Measurements from ENCODE around the gene KLK1. TPM values are rescaled to one million over a fixed set of nuclear protein-coding genes. Genes with fewer than 3 reads are reported as not detected.
A peak's percentile ranks its signal among the peaks of the same experiment; 100 is the strongest.

KLK1 gene
- total RNA-seq, 1 experiment from 2014 or later: 0.31 TPM

DNA sequence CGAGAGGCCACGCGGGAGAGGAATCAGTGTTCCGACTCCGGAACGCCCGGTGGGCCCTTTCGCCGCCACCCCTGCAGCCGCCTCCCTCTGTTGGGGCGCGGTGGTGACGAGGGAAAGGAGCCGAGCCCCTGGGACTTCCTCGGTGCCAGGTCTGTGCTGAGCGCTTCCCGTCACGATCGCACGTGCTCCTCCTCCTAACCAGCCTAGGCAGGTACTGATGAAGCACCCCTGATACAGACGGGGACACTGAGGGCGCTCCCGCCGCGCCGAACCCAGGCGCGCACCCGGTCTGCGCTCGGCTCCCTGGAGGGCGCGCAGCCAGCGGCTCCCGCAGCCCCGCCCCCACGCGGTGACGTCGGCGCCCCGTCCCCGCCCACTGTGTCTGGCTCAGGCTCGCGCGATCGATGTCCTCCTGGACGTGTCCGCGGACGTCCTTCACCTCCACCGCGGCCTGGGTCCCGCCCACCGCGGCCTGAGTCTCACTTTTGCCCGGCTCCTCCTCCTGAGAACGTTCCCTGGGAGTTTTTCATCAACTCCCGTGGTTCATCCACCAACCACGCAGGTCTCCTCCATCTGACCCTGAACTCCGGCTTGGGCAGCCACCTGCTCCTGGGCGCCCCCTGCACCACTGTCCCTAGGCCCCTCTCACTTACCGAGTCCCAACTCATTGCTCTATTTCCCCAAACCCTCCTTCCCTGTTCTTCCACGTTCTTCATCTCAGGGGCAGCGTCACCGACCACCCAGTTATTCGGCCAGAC is 12.4 kb upstream of the KLK1 start:
- peak overlapping the region; percentile 51 to 63 for H3K4me3 ChIP-seq (ENCODE audit: low read depth in 2 of 2, low read length in 2 of 2)
- no peak overlapping the region for H3K27ac ChIP-seq (ENCODE audit: low read length)
- H3K27me3 ChIP-seq (ENCODE audit: control insufficient read depth, insufficient read depth, low read length): no peaks in the 10 kb centered on the region
- intact Hi-C loops (cut with micrococcal nuclease; ENCODE audit: unreplicated experiment): no loop called here
- POLR2A ChIA-PET: no interaction called here
- DNase-seq (ENCODE audit: low read depth, low spot score) (no peak), ATAC-seq (peak; percentile 97)
- no peaks in the 10 kb centered on the region for H3K36me3 ChIP-seq (ENCODE audit: control insufficient read depth, insufficient read depth, low read length)
- BruUV-seq (replicated peaks): no TSS peak
- H3K9me3 ChIP-seq (ENCODE audit: control insufficient read depth, insufficient read depth, low read depth, low read length): no peaks in the 10 kb centered on the region
- no peak for TF ChIP-seq SIN3A (IDR thresholded peaks at IDR 0.05; ENCODE audit: borderline replicate concordance, insufficient read depth, low read depth, low read length)
- TF ChIP-seq, protein P1, sequence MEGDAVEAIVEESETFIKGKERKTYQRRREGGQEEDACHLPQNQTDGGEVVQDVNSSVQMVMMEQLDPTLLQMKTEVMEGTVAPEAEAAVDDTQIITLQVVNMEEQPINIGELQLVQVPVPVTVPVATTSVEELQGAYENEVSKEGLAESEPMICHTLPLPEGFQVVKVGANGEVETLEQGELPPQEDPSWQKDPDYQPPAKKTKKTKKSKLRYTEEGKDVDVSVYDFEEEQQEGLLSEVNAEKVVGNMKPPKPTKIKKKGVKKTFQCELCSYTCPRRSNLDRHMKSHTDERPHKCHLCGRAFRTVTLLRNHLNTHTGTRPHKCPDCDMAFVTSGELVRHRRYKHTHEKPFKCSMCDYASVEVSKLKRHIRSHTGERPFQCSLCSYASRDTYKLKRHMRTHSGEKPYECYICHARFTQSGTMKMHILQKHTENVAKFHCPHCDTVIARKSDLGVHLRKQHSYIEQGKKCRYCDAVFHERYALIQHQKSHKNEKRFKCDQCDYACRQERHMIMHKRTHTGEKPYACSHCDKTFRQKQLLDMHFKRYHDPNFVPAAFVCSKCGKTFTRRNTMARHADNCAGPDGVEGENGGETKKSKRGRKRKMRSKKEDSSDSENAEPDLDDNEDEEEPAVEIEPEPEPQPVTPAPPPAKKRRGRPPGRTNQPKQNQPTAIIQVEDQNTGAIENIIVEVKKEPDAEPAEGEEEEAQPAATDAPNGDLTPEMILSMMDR (IDR thresholded peaks at IDR 0.05): no peak; the same call in 1 of the 2 replicates
- TF ChIP-seq TCF7L2 (IDR thresholded peaks at IDR 0.05; ENCODE audit: low read depth, low read length): no peak
- TF ChIP-seq, protein P2, sequence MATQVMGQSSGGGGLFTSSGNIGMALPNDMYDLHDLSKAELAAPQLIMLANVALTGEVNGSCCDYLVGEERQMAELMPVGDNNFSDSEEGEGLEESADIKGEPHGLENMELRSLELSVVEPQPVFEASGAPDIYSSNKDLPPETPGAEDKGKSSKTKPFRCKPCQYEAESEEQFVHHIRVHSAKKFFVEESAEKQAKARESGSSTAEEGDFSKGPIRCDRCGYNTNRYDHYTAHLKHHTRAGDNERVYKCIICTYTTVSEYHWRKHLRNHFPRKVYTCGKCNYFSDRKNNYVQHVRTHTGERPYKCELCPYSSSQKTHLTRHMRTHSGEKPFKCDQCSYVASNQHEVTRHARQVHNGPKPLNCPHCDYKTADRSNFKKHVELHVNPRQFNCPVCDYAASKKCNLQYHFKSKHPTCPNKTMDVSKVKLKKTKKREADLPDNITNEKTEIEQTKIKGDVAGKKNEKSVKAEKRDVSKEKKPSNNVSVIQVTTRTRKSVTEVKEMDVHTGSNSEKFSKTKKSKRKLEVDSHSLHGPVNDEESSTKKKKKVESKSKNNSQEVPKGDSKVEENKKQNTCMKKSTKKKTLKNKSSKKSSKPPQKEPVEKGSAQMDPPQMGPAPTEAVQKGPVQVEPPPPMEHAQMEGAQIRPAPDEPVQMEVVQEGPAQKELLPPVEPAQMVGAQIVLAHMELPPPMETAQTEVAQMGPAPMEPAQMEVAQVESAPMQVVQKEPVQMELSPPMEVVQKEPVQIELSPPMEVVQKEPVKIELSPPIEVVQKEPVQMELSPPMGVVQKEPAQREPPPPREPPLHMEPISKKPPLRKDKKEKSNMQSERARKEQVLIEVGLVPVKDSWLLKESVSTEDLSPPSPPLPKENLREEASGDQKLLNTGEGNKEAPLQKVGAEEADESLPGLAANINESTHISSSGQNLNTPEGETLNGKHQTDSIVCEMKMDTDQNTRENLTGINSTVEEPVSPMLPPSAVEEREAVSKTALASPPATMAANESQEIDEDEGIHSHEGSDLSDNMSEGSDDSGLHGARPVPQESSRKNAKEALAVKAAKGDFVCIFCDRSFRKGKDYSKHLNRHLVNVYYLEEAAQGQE (IDR thresholded peaks at IDR 0.05; ENCODE audit: insufficient read depth in 1 of 2, low read depth in 2 of 2, low read length in 1 of 2): no peak
- TF ChIP-seq POLR2AphosphoS5 (IDR thresholded peaks at IDR 0.05; ENCODE audit: low read depth, low read length): no peak
- in situ Hi-C loops (cut with HindIII; ENCODE audit: low pct_unique_long_range_greater_than_20kb, low sequenced_read_pairs): no loop called here
- CTCF ChIA-PET: no interaction called here
- H3K4me1 ChIP-seq (ENCODE audit: control insufficient read depth, insufficient read depth, low read length): no peaks in the 10 kb centered on the region

DNA sequence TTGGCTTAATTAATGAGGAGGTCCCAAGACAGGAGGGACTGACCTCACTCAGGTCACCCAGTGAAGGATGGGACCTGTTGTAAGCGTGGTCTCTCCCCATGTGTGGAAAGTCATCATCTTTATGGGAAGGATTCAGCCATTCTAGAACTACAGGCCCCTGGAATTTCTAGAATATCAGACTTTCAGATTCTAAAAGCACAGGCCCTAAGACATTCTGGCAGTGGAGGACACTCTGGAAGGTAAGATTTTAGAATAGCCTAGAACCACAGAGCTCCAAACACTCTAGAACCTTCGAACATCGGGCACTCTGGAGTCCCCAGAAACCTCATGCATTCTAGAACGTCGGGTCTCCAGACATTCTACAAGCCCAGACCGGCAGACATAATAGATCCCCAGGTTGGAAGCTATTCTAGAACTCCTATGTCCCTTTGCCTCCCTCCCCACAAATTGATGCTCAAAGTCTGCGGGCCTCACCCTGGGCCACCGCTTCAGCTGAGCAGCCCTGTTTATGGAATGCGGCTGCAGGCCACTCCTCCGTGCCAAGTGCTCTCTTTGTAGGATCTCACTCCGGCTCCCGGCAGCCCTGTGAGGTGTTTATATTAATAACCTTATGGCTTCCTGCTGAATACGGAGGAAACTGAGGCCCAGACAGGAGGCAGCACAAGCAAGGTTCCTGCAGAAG is 11.7 kb upstream of the KLK1 start:
- H3K9me3 ChIP-seq (ENCODE audit: control insufficient read depth, insufficient read depth, low read depth, low read length): no peaks in the 10 kb centered on the region
- peak; percentile 52 for ATAC-seq
- no TSS peak for BruUV-seq (replicated peaks)
- TF ChIP-seq POLR2AphosphoS5 (IDR thresholded peaks at IDR 0.05; ENCODE audit: low read depth, low read length): no peak
- TF ChIP-seq SIN3A (IDR thresholded peaks at IDR 0.05; ENCODE audit: borderline replicate concordance, insufficient read depth, low read depth, low read length): no peak
- no peak for TF ChIP-seq TCF7L2 (IDR thresholded peaks at IDR 0.05; ENCODE audit: low read depth, low read length)
- TF ChIP-seq, protein P2 (IDR thresholded peaks at IDR 0.05; ENCODE audit: insufficient read depth in 1 of 2, low read depth in 2 of 2, low read length in 1 of 2): no peak
- TF ChIP-seq, protein P1 (IDR thresholded peaks at IDR 0.05): no peak
- no peaks in the 10 kb centered on the region for H3K36me3 ChIP-seq (ENCODE audit: control insufficient read depth, insufficient read depth, low read length)
- intact Hi-C loops (cut with micrococcal nuclease; ENCODE audit: unreplicated experiment) (no loop called here), in situ Hi-C loops (cut with HindIII; ENCODE audit: low pct_unique_long_range_greater_than_20kb, low sequenced_read_pairs) (no loop called here)
- H3K4me3 ChIP-seq (ENCODE audit: low read depth in 2 of 2, low read length in 2 of 2): peak overlapping the region; percentile 51 to 63
- H3K4me1 ChIP-seq (ENCODE audit: control insufficient read depth, insufficient read depth, low read length): no peaks in the 10 kb centered on the region
- no peaks in the 10 kb centered on the region for H3K27me3 ChIP-seq (ENCODE audit: control insufficient read depth, insufficient read depth, low read length)
- H3K27ac ChIP-seq (ENCODE audit: low read length): no peak overlapping the region
- CTCF ChIA-PET: no interaction called here
- POLR2A ChIA-PET: no interaction called here
- no peak for DNase-seq (ENCODE audit: low read depth, low spot score)

Data from Panc1 (cell line).